Measurements from ENCODE around the gene LCN2.

- TF ChIP-seq POLR2AphosphoS5 (IDR thresholded peaks at IDR 0.05): no peak
- TF ChIP-seq, protein P1, sequence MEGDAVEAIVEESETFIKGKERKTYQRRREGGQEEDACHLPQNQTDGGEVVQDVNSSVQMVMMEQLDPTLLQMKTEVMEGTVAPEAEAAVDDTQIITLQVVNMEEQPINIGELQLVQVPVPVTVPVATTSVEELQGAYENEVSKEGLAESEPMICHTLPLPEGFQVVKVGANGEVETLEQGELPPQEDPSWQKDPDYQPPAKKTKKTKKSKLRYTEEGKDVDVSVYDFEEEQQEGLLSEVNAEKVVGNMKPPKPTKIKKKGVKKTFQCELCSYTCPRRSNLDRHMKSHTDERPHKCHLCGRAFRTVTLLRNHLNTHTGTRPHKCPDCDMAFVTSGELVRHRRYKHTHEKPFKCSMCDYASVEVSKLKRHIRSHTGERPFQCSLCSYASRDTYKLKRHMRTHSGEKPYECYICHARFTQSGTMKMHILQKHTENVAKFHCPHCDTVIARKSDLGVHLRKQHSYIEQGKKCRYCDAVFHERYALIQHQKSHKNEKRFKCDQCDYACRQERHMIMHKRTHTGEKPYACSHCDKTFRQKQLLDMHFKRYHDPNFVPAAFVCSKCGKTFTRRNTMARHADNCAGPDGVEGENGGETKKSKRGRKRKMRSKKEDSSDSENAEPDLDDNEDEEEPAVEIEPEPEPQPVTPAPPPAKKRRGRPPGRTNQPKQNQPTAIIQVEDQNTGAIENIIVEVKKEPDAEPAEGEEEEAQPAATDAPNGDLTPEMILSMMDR (IDR thresholded peaks at IDR 0.05): no peak
- TF ChIP-seq POLR2A (IDR thresholded peaks at IDR 0.05): no peak
Measured at GRCh38 chr9:128121924-128122808, 27.1 kb upstream of the LCN2 start.
